CD4-positive, alpha-beta T cell treated with Interleukin-15 for 4 hours (primary cell): ENCODE measurements around the gene ZPR1.

Experiments used
- DNase-seq: peaks from one replicate; pipeline ENCODE4 v3.0.0-alpha.2; 2020; ENCODE audit warnings: low spot score

Gene ZPR1

DNA sequence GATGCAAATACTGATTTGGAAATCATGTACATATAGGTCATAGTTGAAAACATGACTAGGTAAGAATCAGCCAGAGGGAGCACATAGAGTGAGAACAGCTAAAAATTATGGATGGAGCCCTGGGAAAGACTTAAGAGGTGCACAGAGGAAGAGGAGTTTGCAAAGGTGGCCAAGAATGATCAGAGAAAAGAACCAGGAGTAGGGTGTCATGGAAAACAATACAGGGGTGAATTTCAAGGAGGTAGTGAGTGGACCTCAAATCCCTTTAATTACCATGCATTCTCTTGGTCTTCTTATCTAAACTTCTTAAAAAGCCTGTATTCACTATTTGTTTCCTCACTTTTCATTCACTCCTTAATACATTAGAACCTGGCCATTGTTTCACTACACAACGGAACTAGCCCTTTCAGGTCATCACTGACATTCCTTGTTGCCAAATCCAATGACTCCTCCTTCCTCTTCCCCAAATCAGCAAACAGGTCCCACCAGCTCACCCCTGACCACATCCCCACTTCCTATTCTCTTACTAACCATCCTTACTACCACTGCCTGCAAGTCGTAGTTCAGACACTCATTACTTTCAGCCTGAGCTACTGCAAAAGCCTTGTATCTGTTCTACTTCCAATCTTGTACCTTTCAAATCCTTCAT, 37.6 kb downstream of the ZPR1 start:
- no peak for DNase-seq

- no peak for DNase-seq
Observed at GRCh38 chr11:116742104-116742503, 45.7 kb downstream of the ZPR1 start.

GRCh38 chr11:116740741-116741140, 47.1 kb downstream of the ZPR1 start:
- no peak for DNase-seq

GRCh38 chr11:116738975-116739374, 48.8 kb downstream of the ZPR1 start:
- DNase-seq, result no peak

GRCh38 chr11:116736763-116737162, 51.1 kb downstream of the ZPR1 start:
- DNase-seq, result no peak

- no peak for DNase-seq
Observed at GRCh38 chr11:116733969-116734508, 53.8 kb downstream of the ZPR1 start.

DNA sequence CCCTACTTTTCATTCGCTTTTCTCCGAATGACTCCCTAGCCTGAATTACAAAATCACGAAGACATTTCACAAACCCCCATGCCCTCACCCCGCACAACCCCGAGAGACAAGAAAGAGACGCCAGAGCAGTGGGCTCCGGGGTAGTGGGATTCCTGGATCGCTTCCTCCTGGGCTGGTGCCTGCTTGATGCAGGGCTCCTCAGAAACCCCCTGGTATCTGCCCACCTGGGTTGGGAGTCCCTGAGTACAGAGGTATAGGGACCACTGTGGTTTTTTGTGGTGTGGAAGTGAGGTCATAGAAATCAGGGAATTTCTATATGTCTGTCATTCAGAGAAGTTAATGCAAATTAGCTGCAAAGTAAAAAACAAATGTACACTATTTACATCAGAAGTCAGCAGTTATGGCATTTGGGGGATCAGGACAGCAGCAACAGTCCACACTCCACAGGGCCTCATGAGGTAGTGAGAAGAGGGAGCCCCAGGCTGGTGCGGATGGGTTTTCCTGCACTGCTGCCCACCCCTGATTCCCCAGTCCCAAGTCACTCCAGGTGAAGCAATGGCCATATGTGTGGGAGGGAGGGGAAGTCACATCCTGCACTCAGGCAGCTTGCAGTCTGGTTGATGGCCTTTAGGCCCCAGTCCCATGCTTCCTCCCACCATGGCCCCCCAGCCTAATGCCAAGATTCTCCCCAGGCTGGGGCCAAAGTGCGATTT, 54.6 kb downstream of the ZPR1 start:
- DNase-seq, result no peak

GRCh38 chr11:116732271-116733042, 55.4 kb downstream of the ZPR1 start:
- DNase-seq, result peak; percentile 45

- DNase-seq, result no peak
Observed at GRCh38 chr11:116731821-116732220, 56.0 kb downstream of the ZPR1 start.

DNA sequence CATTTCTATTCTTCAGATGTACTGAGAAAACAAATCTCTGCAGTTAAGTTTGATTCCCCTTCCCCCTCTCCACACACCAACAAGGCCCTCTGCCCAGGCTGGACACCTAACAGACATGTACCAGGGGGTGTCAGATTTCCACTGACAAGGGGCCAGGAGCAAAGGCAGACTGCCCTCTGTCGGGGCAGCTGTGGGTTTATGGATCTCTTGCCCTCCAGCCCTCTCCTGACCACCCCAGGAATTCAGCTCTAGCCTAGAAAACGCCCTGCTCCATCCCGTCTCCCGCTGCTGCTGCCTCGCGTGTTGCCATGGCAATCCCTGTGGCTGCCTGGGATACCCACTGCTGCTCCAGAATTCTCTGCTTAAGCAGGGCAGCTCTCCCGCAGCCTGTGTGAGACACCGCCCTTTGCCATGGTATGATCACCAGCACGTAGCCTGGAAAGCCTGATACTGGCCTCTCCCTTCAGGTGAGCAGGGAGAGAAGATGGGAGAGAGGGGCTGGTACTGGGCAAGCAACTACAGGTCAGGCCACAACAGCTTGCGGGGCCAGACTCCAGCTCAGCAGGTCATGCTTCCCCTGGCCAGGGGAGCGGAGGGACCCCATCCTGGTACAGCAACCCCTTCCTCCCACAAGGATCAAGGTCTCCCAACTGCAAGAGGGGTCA, 56.6 kb downstream of the ZPR1 start:
- no peak for DNase-seq

DNA sequence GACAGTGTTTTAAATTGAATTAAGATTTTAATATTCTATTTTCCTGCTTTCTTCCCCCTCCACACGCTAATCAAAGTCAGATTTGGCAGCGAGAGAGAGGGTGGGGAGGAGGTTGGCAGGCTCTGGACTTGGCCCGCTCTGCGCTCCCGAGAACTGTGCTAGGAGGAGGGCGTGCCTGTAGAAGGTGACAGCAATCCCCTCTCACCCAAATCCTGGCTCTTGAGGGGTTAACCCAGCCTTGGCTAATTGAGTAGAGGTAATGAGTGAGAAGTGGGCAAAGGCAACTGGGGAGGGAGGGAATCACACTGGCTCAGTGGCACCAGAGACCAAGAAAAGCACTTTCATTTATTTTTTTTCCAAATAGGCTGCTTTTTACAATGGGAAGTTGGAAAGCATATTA, 57.2 kb downstream of the ZPR1 start:
- DNase-seq, result no peak

- no peak for DNase-seq
Observed at GRCh38 chr11:116730241-116730561, 57.6 kb downstream of the ZPR1 start.

- DNase-seq, result no peak
Observed at GRCh38 chr11:116729501-116730240, 58.2 kb downstream of the ZPR1 start.

DNA sequence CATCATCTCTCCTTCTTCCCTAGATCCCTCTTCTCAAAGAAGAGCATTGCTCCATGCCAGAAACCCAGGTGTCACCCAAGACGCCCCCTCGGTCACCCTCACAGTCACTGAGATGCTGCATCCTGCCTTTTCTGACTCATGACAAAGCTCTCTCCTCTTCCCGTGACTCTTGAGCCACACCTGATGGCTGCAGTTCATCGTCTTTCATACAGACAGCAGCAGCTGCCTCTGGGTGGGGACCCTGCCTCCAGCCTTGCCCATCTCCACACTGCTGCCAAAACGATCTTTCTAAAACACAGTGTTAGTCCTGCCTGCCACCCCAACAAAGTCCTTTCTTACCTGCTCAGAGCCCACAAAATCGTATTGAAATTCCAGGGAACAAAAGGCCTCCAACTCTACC, 59.8 kb downstream of the ZPR1 start:
- no peak for DNase-seq

- DNase-seq, result no peak
Observed at GRCh38 chr11:116725434-116726221, 62.2 kb downstream of the ZPR1 start.

GRCh38 chr11:116724813-116725212, 63.0 kb downstream of the ZPR1 start:
- DNase-seq, result no peak
